ENCODE data around the gene ZFYVE9. TPM values are rescaled to one million over a fixed set of nuclear protein-coding genes. Genes with fewer than 3 reads are reported as not detected.
A peak's percentile ranks its signal among the peaks of the same experiment; 100 is the strongest.

The ZFYVE9 gene
- total RNA-seq, 1 experiment from 2014 or later = 18.0 TPM

GRCh38 chr1:52192436-52192835 is 50.5 kb downstream of the ZFYVE9 start:
- intact Hi-C loops (cut with micrococcal nuclease; ENCODE audit: unreplicated experiment) (no loop called here), in situ Hi-C loops (cut with HindIII; ENCODE audit: low pct_unique_long_range_greater_than_20kb, low sequenced_read_pairs) (no loop called here)
- no peaks in the 10 kb centered on the region for H3K27me3 ChIP-seq (ENCODE audit: control insufficient read depth, insufficient read depth, low read length)
- H3K4me3 ChIP-seq (ENCODE audit: low read depth in 2 of 2, low read length in 2 of 2) = no peak overlapping the region
- ChIA-PET CTCF (no interaction called here), POLR2A (no interaction called here)
- H3K27ac ChIP-seq (ENCODE audit: low read length) = no peak overlapping the region
- no peak for ATAC-seq
- DNase-seq (ENCODE audit: low read depth, low spot score) = peak; percentile 8
- H3K9me3 ChIP-seq (ENCODE audit: control insufficient read depth, insufficient read depth, low read depth, low read length) = no peaks in the 10 kb centered on the region
- no TSS peak for BruUV-seq (replicated peaks)
- H3K4me1 ChIP-seq (ENCODE audit: control insufficient read depth, insufficient read depth, low read length) = peaks cover 13% of the 10 kb centered on the region
- H3K36me3 ChIP-seq (ENCODE audit: control insufficient read depth, insufficient read depth, low read length) = no peaks in the 10 kb centered on the region
- TF ChIP-seq REST (IDR thresholded peaks at IDR 0.05; ENCODE audit: insufficient read depth in 1 of 2, low read depth in 2 of 2, low read length in 1 of 2) (no peak), SIN3A (IDR thresholded peaks at IDR 0.05; ENCODE audit: borderline replicate concordance, insufficient read depth, low read depth, low read length) (no peak), CTCF (IDR thresholded peaks at IDR 0.05) (no peak), TCF7L2 (IDR thresholded peaks at IDR 0.05; ENCODE audit: low read depth, low read length) (no peak)

GRCh38 chr1:52193985-52194384 is 52.1 kb downstream of the ZFYVE9 start:
- H3K4me3 ChIP-seq (ENCODE audit: low read depth in 2 of 2, low read length in 2 of 2) = no peak overlapping the region
- intact Hi-C loops (cut with micrococcal nuclease; ENCODE audit: unreplicated experiment) = no loop called here
- no peak for ATAC-seq
- DNase-seq (ENCODE audit: low read depth, low spot score) = no peak
- POLR2A ChIA-PET = no interaction called here
- no peaks in the 10 kb centered on the region for H3K36me3 ChIP-seq (ENCODE audit: control insufficient read depth, insufficient read depth, low read length)
- in situ Hi-C loops (cut with HindIII; ENCODE audit: low pct_unique_long_range_greater_than_20kb, low sequenced_read_pairs) = no loop called here
- no peaks in the 10 kb centered on the region for H3K9me3 ChIP-seq (ENCODE audit: control insufficient read depth, insufficient read depth, low read depth, low read length)
- H3K27me3 ChIP-seq (ENCODE audit: control insufficient read depth, insufficient read depth, low read length) = no peaks in the 10 kb centered on the region
- peaks cover 13% of the 10 kb centered on the region for H3K4me1 ChIP-seq (ENCODE audit: control insufficient read depth, insufficient read depth, low read length)
- BruUV-seq (replicated peaks) = no TSS peak
- TF ChIP-seq REST (IDR thresholded peaks at IDR 0.05; ENCODE audit: insufficient read depth in 1 of 2, low read depth in 2 of 2, low read length in 1 of 2) (no peak), SIN3A (IDR thresholded peaks at IDR 0.05; ENCODE audit: borderline replicate concordance, insufficient read depth, low read depth, low read length) (no peak), TCF7L2 (IDR thresholded peaks at IDR 0.05; ENCODE audit: low read depth, low read length) (no peak), POLR2AphosphoS5 (IDR thresholded peaks at IDR 0.05; ENCODE audit: low read depth, low read length) (no peak), CTCF (IDR thresholded peaks at IDR 0.05) (no peak)
- CTCF ChIA-PET = no interaction called here
- no peak overlapping the region for H3K27ac ChIP-seq (ENCODE audit: low read length)
